Measurements from ENCODE around the gene MTFP1.

The MTFP1 gene

DNA sequence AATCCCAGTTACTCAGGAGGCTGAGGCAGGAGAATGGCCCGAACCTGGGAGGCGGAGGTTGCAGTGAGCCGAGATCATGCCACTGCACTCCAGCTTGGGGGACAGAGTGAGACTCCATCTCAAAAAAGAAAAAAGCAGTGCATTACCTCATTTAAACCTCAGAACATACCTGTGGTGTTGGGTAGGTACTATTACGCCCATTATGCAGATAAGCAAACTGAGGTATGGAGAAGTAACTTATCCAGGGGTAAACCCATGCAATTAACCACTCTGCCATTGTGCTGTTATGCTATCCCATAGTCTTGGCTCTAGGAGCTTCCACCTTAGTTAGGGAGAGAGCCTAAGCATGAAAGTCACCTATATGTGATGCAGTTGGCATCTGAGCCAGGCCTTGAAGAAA lies 48.6 kb downstream of the MTFP1 start:
- TF ChIP-seq CTCF (IDR thresholded peaks at IDR 0.05; ENCODE audit: insufficient read depth, missing control alignments), result no peak
- FAIRE-seq (no peak), DNase-seq (ENCODE audit: insufficient read length, low spot score) (no peak)

DNA sequence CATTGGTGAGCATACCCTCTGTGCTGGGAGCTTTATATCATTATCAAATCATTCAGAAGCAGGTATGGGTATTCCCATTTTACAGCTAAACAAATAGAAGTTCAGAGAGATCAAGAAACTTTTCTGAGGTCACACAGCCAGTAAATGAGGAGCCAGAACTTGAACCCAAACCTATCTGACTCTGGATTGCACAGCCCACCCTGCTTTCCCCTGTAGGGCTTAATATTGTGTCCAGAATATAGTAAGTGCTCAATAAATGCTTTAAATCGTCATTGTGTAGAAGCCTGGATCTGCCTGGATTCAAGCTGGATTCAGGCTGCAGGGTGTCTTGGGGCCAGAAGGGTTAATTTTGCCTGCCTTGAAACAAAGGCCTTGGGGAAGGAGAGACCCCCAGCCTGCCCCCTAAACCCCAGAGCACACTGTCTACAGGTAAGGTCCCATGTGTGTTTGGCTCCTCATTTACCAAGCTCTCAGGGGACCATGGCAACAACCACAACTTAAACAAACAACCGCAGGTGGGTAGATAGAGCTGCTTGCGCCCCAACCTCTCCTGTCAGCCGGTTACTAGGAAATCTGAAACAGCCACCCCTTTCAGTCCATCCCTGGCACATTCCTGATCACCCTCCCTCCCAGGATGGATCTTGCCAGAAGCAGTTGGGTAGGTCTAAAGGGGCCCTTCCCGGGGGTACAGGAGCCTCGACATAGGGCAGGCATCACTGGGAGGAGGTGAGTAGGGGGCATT lies 49.3 kb downstream of the MTFP1 start:
- no peak for TF ChIP-seq CTCF (IDR thresholded peaks at IDR 0.05; ENCODE audit: insufficient read depth, missing control alignments)
- DNase-seq (ENCODE audit: insufficient read length, low spot score) (no peak), FAIRE-seq (no peak)
